ENCODE results near the gene GBP3.
"Not testable (repeated sequence)": the region's sequence is repeated elsewhere in the genome, so short reads cannot be mapped to it uniquely, and the experiment has no call there.

The GBP3 gene

DNA sequence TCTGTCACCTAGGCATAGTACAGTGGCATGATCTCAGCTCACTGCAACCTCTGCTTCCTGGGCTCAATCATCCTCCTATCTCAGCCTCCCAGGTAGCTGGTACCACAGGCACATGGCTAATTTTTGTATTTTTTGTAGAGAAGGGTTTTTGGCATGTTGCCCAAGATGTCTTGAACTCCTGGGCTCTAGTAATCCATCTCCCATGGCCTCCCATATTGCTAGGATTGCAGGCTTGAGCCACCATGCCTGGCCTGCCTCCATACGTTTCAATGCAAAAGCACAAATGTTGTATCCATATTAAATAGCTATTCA is 17.6 kb upstream of the GBP3 start:
- TF ChIP-seq, protein P1, sequence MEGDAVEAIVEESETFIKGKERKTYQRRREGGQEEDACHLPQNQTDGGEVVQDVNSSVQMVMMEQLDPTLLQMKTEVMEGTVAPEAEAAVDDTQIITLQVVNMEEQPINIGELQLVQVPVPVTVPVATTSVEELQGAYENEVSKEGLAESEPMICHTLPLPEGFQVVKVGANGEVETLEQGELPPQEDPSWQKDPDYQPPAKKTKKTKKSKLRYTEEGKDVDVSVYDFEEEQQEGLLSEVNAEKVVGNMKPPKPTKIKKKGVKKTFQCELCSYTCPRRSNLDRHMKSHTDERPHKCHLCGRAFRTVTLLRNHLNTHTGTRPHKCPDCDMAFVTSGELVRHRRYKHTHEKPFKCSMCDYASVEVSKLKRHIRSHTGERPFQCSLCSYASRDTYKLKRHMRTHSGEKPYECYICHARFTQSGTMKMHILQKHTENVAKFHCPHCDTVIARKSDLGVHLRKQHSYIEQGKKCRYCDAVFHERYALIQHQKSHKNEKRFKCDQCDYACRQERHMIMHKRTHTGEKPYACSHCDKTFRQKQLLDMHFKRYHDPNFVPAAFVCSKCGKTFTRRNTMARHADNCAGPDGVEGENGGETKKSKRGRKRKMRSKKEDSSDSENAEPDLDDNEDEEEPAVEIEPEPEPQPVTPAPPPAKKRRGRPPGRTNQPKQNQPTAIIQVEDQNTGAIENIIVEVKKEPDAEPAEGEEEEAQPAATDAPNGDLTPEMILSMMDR (IDR thresholded peaks at IDR 0.05; ENCODE audit: control insufficient read depth, insufficient read depth, low read depth, low read length, missing control alignments) = no peak
- no peak for DNase-seq (ENCODE audit: low read depth)
- no peak overlapping the region for H3K4me3 ChIP-seq (ENCODE audit: control insufficient read depth, low read depth, low read length)

- TF ChIP-seq, protein P1 (IDR thresholded peaks at IDR 0.05; ENCODE audit: control insufficient read depth, insufficient read depth, low read depth, low read length, missing control alignments) = no peak
- DNase-seq (ENCODE audit: low read depth) = no peak
- no peak overlapping the region for H3K4me3 ChIP-seq (ENCODE audit: control insufficient read depth, low read depth, low read length)
Measured at GRCh38 chr1:89037186-89037585, 14.5 kb upstream of the GBP3 start.

DNA sequence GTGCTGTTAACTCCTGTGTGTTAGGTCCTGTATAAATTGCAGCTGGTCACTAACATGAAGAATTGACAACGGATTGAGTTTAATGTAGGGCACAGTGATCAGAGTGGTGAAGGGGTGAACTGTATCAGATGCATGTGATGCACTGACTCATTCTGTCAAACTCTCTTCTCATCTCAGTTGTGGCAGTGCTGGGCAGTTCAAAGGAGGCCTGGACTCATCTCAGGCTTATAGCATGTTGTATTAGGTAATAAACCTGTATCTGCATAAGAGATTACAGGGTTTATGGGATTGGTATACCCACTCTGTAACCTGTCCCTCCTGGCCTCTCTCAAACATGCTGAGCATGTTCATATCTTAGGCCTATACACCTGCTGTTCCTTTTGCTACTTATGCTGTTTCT is 12.4 kb upstream of the GBP3 start:
- H3K4me3 ChIP-seq (ENCODE audit: control insufficient read depth, low read depth, low read length) = no peak overlapping the region
- TF ChIP-seq, protein P1 (IDR thresholded peaks at IDR 0.05; ENCODE audit: control insufficient read depth, insufficient read depth, low read depth, low read length, missing control alignments) = no peak
- DNase-seq (ENCODE audit: low read depth) = no peak

GRCh38 chr1:89034004-89034403 is 11.3 kb upstream of the GBP3 start:
- not testable (repeated sequence) for H3K4me3 ChIP-seq (ENCODE audit: control insufficient read depth, low read depth, low read length); DNase-seq (ENCODE audit: low read depth)

- not testable (repeated sequence) for DNase-seq (ENCODE audit: low read depth)
Measured at GRCh38 chr1:89029051-89029450, 6.4 kb upstream of the GBP3 start.

DNA sequence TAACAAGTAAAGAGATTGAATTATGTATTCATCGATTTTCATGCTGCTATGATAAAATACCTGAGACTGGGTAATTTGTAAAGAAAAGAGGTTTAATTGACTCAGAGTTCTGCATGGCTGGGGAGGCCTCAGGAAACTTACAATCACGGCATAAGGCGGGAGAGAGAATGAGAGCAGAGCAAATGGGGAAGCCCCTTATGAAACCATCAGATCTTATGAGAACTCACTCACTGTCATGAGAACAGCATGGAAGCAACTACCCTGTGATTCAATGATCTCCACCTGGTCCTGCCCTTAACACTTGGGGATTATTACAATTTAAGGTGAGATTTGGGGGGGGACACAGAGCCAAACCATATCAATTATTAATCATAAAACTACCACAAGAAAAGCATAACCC is 3.3 kb upstream of the GBP3 start:
- TF ChIP-seq, protein P1 (IDR thresholded peaks at IDR 0.05; ENCODE audit: control insufficient read depth, insufficient read depth, low read depth, low read length, missing control alignments) = no peak
- no peak for DNase-seq (ENCODE audit: low read depth)
- H3K4me3 ChIP-seq (ENCODE audit: control insufficient read depth, low read depth, low read length) = no peak overlapping the region

More at GRCh38 chr1:89029051-89029450, 6.4 kb upstream of the GBP3 start:
- not testable (repeated sequence) for H3K4me3 ChIP-seq (ENCODE audit: control insufficient read depth, low read depth, low read length)

DNA sequence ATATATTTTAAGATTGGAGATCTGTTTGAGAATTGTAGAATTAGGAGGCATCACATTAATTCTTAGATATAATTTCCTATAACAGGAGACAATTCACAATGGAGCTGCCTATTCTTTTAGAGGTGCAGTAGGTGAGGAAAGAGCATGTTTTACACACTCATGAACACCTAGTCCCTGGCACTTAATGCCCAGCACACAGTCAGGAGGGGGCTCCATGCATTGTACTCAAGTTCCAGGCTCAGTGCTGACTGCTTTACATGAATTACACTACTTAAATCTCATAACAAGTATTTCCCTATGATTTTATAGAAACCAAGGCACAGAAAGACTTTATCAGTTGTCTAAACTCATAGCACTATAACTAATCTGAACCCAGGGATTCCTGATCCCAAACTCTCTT is 360 bp upstream of the GBP3 start:
- TF ChIP-seq, protein P1 (IDR thresholded peaks at IDR 0.05; ENCODE audit: control insufficient read depth, insufficient read depth, low read depth, low read length, missing control alignments) = no peak
- DNase-seq (ENCODE audit: low read depth) = no peak
- no peak overlapping the region for H3K4me3 ChIP-seq (ENCODE audit: control insufficient read depth, low read depth, low read length)

- DNase-seq (ENCODE audit: low read depth) = not testable (repeated sequence)
Measured at GRCh38 chr1:89018318-89018717, 4.3 kb downstream of the GBP3 start.

GRCh38 chr1:89008511-89008910 is 14.2 kb downstream of the GBP3 start:
- TF ChIP-seq, protein P1 (IDR thresholded peaks at IDR 0.05; ENCODE audit: control insufficient read depth, insufficient read depth, low read depth, low read length, missing control alignments) = no peak
- no peak overlapping the region for H3K4me3 ChIP-seq (ENCODE audit: control insufficient read depth, low read depth, low read length)
- no peak for DNase-seq (ENCODE audit: low read depth)

More at GRCh38 chr1:89018318-89018717, 4.3 kb downstream of the GBP3 start:
- not testable (repeated sequence) for H3K4me3 ChIP-seq (ENCODE audit: control insufficient read depth, low read depth, low read length)
